Lower lobe of right lung (tissue), 2 donors: ENCODE results near the gene TSHZ3. TPM values are rescaled to one million over a fixed set of nuclear protein-coding genes. Genes with fewer than 3 reads are reported as not detected.

Source experiments
- ATAC-seq, 2 donors: fragments of 200-7000 bp; cut with Tn5 transposase; one replicate each; pipeline ENCODE4 v1.9.1; 2020 to 2022; ENCODE audit warnings: mild to moderate bottlenecking in 2 of 2, moderate library complexity in 2 of 2
- DNase-seq: peaks from one replicate; pipeline ENCODE4 v3.0.0-alpha.2; 2020
- H3K27ac ChIP-seq: fragments of 200-600 bp; one replicate; pipeline ENCODE4 v1.8.0; 2022
- H3K27me3 ChIP-seq: fragments of 200-600 bp; one replicate; pipeline ENCODE4 v1.8.0; 2022; ENCODE audit warnings: low read depth
- H3K36me3 ChIP-seq: fragments of 200-600 bp; one replicate; pipeline ENCODE4 v1.8.0; 2022; ENCODE audit warnings: mild to moderate bottlenecking
- H3K4me1 ChIP-seq: fragments of 200-600 bp; one replicate; pipeline ENCODE4 v1.8.0; 2022
- H3K4me3 ChIP-seq: fragments of 200-600 bp; one replicate; pipeline ENCODE4 v1.8.0; 2022; ENCODE audit warnings: mild to moderate bottlenecking
- H3K9me3 ChIP-seq: fragments of 200-600 bp; one replicate; pipeline ENCODE4 v1.8.0; 2022
- CTCF ChIP-seq: fragments of 200-600 bp; IDR thresholded peaks from one replicate; pipeline ENCODE4 v1.8.0; 2022; ENCODE audit warnings: antibody characterized with exemption, mild to moderate bottlenecking
- intact Hi-C: fragments of 100-400 bp; cut with DNase I; formaldehyde crosslinking; loops from one replicate; pipeline ENCODE4 v1.11.0; 2022
- total RNA-seq: library from RNA; stranded (reverse); fragmentation: NEBNext Ultra II Directional; extraction: Animal tissue kit (Norgen Biotek cat#: 25700); gene quantifications from one replicate; pipeline ENCODE4 v1.2.1, GENCODE V29; 2021
- donor health status: DM: no; HTN: yes; CAD: no; lungs with severe emphysema.

TSHZ3 gene
- total RNA-seq, 1 donor from 2014 or later: 5.7 TPM

DNA sequence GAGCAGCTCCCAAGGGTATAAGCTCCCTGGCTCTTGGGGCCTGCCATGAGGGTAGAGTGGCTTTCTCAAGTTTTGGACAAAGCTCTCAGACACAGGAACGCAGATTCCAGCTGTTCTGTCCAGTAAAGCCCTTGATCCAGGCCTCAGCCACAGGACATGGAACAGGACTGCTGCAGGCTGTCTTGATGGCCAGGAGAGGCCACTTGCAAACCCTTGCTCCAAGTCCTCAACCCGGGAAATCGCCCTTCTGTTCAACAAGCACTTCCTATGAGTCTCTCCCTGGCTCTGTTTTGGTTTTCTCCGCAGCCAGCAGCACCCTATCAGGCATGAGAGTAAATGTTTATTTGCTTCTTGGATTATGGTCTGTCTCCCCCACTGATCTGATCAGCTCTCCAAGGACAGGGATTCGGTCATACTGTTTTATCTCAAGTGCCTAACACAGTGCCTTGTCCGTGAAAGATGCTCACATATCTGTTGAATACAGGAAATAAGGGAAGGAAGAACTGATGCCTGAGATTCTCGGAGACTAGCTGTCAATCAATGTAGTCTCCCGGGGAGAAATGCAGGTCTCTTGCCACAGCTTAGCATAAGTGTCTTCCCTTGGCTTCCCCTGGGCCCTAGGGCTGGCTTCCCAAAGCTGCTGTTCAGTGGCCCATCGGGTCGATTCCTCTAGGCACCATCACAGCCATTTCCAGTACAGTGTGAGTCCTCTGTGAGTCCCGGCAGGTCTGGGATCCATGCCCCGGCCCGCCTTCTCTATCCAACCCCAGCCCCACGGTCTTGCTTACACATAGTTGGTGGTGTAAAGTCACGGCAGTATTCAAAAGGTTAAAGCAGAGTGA lies 90.8 kb downstream of the TSHZ3 start:
- ATAC-seq: no peak
- intact Hi-C loops: no loop called here
- no peak for TF ChIP-seq CTCF
- no peak for DNase-seq
- H3K36me3 ChIP-seq: no peaks in the 10 kb centered on the region
- no peaks in the 10 kb centered on the region for H3K9me3 ChIP-seq
- no peak overlapping the region for H3K4me3 ChIP-seq
- no peak overlapping the region for H3K27ac ChIP-seq
- H3K27me3 ChIP-seq: peaks cover 4% of the 10 kb centered on the region
- peaks cover 9% of the 10 kb centered on the region for H3K4me1 ChIP-seq

- H3K4me3 ChIP-seq: no peak overlapping the region
- intact Hi-C loops: no loop called here
- H3K27me3 ChIP-seq: no peaks in the 10 kb centered on the region
- DNase-seq (no peak), ATAC-seq (no peak)
- TF ChIP-seq CTCF: no peak
- H3K27ac ChIP-seq: no peak overlapping the region
- no peaks in the 10 kb centered on the region for H3K36me3 ChIP-seq
- H3K9me3 ChIP-seq: no peaks in the 10 kb centered on the region
- peaks cover 9% of the 10 kb centered on the region for H3K4me1 ChIP-seq
These were observed 91.7 kb downstream of the TSHZ3 start for GRCh38 chr19:31257426-31258130.

DNA sequence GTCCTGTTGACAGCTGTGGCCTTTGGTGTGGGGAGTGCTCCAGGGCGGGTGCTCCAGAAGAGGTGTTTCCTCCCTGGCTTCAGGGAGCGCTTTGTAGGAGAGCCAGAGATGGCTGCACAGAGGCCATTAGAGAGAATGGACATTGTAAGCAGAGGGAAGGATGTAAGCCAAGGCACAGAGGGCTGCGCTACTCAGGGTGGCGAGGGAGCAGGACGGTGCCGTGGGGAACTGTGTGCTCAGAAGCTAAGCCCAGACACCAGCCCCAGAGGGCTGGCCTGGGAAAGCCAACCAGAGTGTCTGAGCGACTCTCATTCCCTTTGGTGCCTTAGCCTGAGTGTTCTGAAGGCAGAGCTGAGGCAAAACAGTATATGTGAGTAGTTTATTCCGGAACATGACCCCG lies 92.2 kb downstream of the TSHZ3 start:
- Histone ChIP-seq H3K4me1 (peaks cover 9% of the 10 kb centered on the region), H3K4me3 (no peak overlapping the region), H3K27me3 (no peaks in the 10 kb centered on the region), H3K9me3 (no peaks in the 10 kb centered on the region), H3K27ac (no peak overlapping the region), H3K36me3 (no peaks in the 10 kb centered on the region)
- DNase-seq: no peak
- no peak for ATAC-seq
- intact Hi-C loops: no loop called here
- no peak for TF ChIP-seq CTCF

DNA sequence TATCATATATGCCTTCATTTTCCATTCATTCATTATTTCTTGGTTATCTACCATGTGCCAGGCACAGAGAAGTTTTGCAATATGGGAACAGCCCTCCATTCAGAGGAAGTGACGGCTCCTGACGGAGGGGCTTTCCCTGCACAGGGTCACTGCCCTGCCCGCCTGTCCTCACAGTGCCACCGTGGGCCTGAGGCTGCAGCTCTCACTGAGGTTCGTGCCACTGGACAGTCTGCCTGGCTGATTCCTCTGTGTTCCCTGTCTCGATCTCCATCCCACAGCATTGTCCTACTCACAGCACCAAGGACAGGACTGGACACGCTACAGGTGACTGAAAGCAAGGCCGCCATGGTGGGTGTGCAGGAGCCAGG lies 92.7 kb downstream of the TSHZ3 start:
- H3K27ac ChIP-seq: no peak overlapping the region
- ATAC-seq: no peak
- no peaks in the 10 kb centered on the region for H3K36me3 ChIP-seq
- no peaks in the 10 kb centered on the region for H3K9me3 ChIP-seq
- no peak for TF ChIP-seq CTCF
- intact Hi-C loops: no loop called here
- no peaks in the 10 kb centered on the region for H3K27me3 ChIP-seq
- H3K4me1 ChIP-seq: peaks cover 8% of the 10 kb centered on the region
- no peak for DNase-seq
- H3K4me3 ChIP-seq: no peak overlapping the region

DNA sequence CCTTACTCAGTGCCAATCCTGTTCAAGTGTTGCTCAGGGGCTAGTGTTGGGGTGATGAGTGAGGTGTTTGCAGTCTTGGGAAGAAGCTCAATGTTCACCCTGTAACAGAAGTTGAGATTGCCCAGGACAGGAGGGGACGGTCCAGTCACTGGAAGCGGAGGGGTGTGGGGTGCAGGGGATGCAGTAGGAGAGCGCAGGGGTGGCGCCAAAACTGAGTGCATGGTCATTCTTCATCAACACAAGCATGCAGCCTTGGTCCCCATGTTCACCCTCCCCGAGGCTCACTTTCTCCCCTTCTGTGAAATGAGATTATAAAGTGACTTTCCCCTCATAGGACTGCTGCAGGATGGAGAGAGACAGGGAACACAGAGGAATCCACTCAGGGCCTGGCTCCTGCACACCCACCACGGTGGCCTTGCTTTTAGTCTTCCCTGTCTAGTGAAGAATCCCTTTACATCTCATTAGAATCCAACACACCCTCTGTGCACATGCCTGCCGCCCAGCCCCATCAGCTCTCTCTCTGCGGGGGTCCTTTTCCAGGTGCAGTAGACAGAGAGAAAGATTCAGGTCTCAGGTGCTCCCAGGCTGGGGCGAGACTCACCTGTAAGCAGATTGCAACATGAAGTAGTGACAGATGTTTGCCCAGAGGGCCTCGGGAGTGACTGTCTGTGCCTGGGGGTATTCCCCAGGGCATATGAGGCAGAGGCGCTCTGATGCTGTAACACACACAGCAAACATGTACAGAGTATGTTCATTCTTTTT lies 93.2 kb downstream of the TSHZ3 start:
- ATAC-seq (no peak), DNase-seq (no peak)
- H3K4me3 ChIP-seq: no peak overlapping the region
- intact Hi-C loops: no loop called here
- H3K4me1 ChIP-seq: peaks cover 3% of the 10 kb centered on the region
- no peaks in the 10 kb centered on the region for H3K36me3 ChIP-seq
- TF ChIP-seq CTCF: no peak
- no peaks in the 10 kb centered on the region for H3K27me3 ChIP-seq
- H3K27ac ChIP-seq: no peak overlapping the region
- no peaks in the 10 kb centered on the region for H3K9me3 ChIP-seq
